Keratinocyte (primary cell): ENCODE data around the gene WSB1. TPM values are rescaled to one million over a fixed set of nuclear protein-coding genes. Genes with fewer than 3 reads are reported as not detected.

ENCODE experiments used
- DNase-seq: peaks from one replicate; pipeline ENCODE4 v3.0.0-alpha.2; 2011; ENCODE audit warnings: low read depth, missing footprints, low spot score
- FAIRE-seq: peaks from 2 replicates; lab custom pipeline; 2011; peaks lifted over from hg19 to GRCh38; lab: Jason Lieb, UNC
- H2AFZ ChIP-seq: 2 replicates; pipeline ENCODE4 v1.6.0; 2012; ENCODE audit warnings: low read length, control low read depth, inconsistent platforms; ENCODE audit not compliant: control insufficient read depth
- H3K27ac ChIP-seq: 2 replicates; pipeline ENCODE4 v1.5.1; 2011; ENCODE audit warnings: low read length; ENCODE audit not compliant: control insufficient read depth, insufficient read depth
- H3K27me3 ChIP-seq: 3 replicates; pipeline ENCODE4 v1.6.0; 2011; ENCODE audit warnings: low read length; ENCODE audit not compliant: control insufficient read depth, insufficient read depth; ENCODE audit errors: extremely low read depth
- H3K36me3 ChIP-seq, 2 experiments: 2 replicates in 1 of 2; 3 replicates in 1 of 2; pipeline ENCODE4 v1.5.1; 2011; ENCODE audit warnings: low read length in 2 of 2, mild to moderate bottlenecking in 1 of 2; ENCODE audit not compliant: control insufficient read depth in 2 of 2, insufficient read depth in 2 of 2; ENCODE audit errors: extremely low read depth in 1 of 2
- H3K4me1 ChIP-seq: 3 replicates; pipeline ENCODE4 v1.5.1; 2011; ENCODE audit warnings: low read length; ENCODE audit not compliant: control insufficient read depth, insufficient read depth; ENCODE audit errors: extremely low read depth
- H3K4me2 ChIP-seq: 3 replicates; pipeline ENCODE4 v1.6.0; 2011; ENCODE audit warnings: low read depth, low read length; ENCODE audit not compliant: control insufficient read depth, insufficient read depth; ENCODE audit errors: extremely low read depth
- H3K4me3 ChIP-seq, 3 experiments: fragments of 200-600 bp in 1 of 3; sonication (generic) in 1 of 3; 2 replicates in 2 of 3; 3 replicates in 1 of 3; pipeline ENCODE4 v1.5.1; 2011 to 2016; ENCODE audit warnings: low read length in 3 of 3, mild to moderate bottlenecking in 3 of 3, control low read depth in 2 of 3, inconsistent platforms in 1 of 3, low read depth in 1 of 3, mixed read lengths in 1 of 3, mixed run types in 1 of 3, moderate library complexity in 1 of 3; ENCODE audit not compliant: control insufficient read depth in 2 of 3, insufficient read depth in 2 of 3; ENCODE audit errors: extremely low read depth in 1 of 3
- H3K79me2 ChIP-seq: 2 replicates; pipeline ENCODE4 v1.6.0; 2012; ENCODE audit warnings: low read length; ENCODE audit not compliant: control insufficient read depth, insufficient read depth
- H3K9ac ChIP-seq: 3 replicates; pipeline ENCODE4 v1.6.0; 2011; ENCODE audit warnings: low read length; ENCODE audit not compliant: control insufficient read depth, insufficient read depth; ENCODE audit errors: extremely low read depth
- H3K9me1 ChIP-seq: 3 replicates; pipeline ENCODE4 v1.6.0; 2011; ENCODE audit warnings: low read length; ENCODE audit not compliant: control insufficient read depth, insufficient read depth; ENCODE audit errors: extremely low read depth
- H3K9me3 ChIP-seq: 2 replicates; pipeline ENCODE4 v1.5.1; 2012; ENCODE audit warnings: low read depth, low read length; ENCODE audit not compliant: control insufficient read depth
- H4K20me1 ChIP-seq: 3 replicates; pipeline ENCODE4 v1.6.0; 2011; ENCODE audit warnings: low read length; ENCODE audit not compliant: control insufficient read depth, insufficient read depth; ENCODE audit errors: extremely low read depth
- CTCF ChIP-seq, 3 experiments: IDR thresholded peaks in 1 of 3; conservative IDR thresholded peaks in 1 of 3; optimal IDR thresholded peaks in 1 of 3; 2 replicates in 2 of 3; 3 replicates in 1 of 3; pipeline versions ENCODE3 to v1.5.1; 2011; ENCODE audit warnings: low read length in 3 of 3, mild to moderate bottlenecking in 3 of 3, moderate library complexity in 2 of 3, control low read depth in 1 of 3, inconsistent platforms in 1 of 3; ENCODE audit not compliant: insufficient read depth in 2 of 3; ENCODE audit errors: extremely low read depth in 1 of 3
- EZH2 ChIP-seq: IDR thresholded peaks from one replicate; pipeline ENCODE4 v1.6.1; 2012; ENCODE audit warnings: inconsistent platforms, mild to moderate bottlenecking, low read length, moderate library complexity
- dilution Hi-C: fragments of 300-500 bp; cut with MboI; formaldehyde crosslinking; loops from one replicate; pipeline ENCODE4 v1.7.0; 2020; ENCODE audit warnings: low sequenced_read_pairs; ENCODE audit not compliant: extremely low pct_ligation_motif_present
- polyA plus RNA-seq, 5 experiments: library from polyadenylated mRNA; depleted of rRNA in 3 of 5; stranded (reverse) in 3 of 5; stranded (forward) in 1 of 5; unstranded in 1 of 5; fragments of >200 nt; gene quantifications; 1 replicate in 1 of 5; 2 replicates in 3 of 5; 3 replicates in 1 of 5; pipeline versions ENCODE4 v1.2.1 to v1.2.3, GENCODE V29; 2011 to 2012; ENCODE audit warnings: missing spikeins in 2 of 5, low read depth in 1 of 5, low replicate concordance in 1 of 5

The WSB1 gene
- polyA plus RNA-seq, 1 donor (not counting 4 experiments of a cell fraction or from before 2014, with no cell fraction given) = 135 TPM

- Histone ChIP-seq H3K9ac (no peak overlapping the region), H3K4me2 (no peak overlapping the region), H3K9me1 (no peaks in the 10 kb centered on the region), H3K79me2 (no peaks in the 10 kb centered on the region), H3K4me1 (peaks cover 8% of the 10 kb centered on the region), H3K4me3 (no peak overlapping the region), H4K20me1 (no peaks in the 10 kb centered on the region), H3K27me3 (no peaks in the 10 kb centered on the region), H3K36me3 (no peaks in the 10 kb centered on the region), H2AFZ (peak overlapping the region; percentile 23), H3K9me3 (no peaks in the 10 kb centered on the region), H3K27ac (no peak overlapping the region)
- dilution Hi-C loops = no loop called here
- no peak for DNase-seq
- TF ChIP-seq EZH2 (no peak), CTCF (optimal IDR thresholded peaks at IDR 0.05 in 1 of 3, IDR thresholded peaks at IDR 0.05 in 1 of 3, conservative IDR thresholded peaks at IDR 0.05 in 1 of 3; ENCODE audit: extremely low read depth in 1 of 3, insufficient read depth in 2 of 3, low read length in 3 of 3) (no peak)
- no peak for FAIRE-seq
These were observed 47.1 kb downstream of the WSB1 start for GRCh38 chr17:27341041-27341471.

GRCh38 chr17:27342059-27342458 lies 48.1 kb downstream of the WSB1 start:
- Histone ChIP-seq H4K20me1 (no peaks in the 10 kb centered on the region), H2AFZ (no peak overlapping the region), H3K4me2 (no peak overlapping the region), H3K4me3 (no peak overlapping the region), H3K9me3 (no peaks in the 10 kb centered on the region), H3K79me2 (no peaks in the 10 kb centered on the region), H3K27ac (no peak overlapping the region), H3K4me1 (peaks cover 8% of the 10 kb centered on the region), H3K36me3 (no peaks in the 10 kb centered on the region), H3K27me3 (no peaks in the 10 kb centered on the region), H3K9me1 (no peaks in the 10 kb centered on the region), H3K9ac (no peak overlapping the region)
- TF ChIP-seq EZH2 = no peak
- TF ChIP-seq CTCF (optimal IDR thresholded peaks at IDR 0.05 in 1 of 3, IDR thresholded peaks at IDR 0.05 in 1 of 3, conservative IDR thresholded peaks at IDR 0.05 in 1 of 3; ENCODE audit: extremely low read depth in 1 of 3, insufficient read depth in 2 of 3, low read length in 3 of 3) = no peak
- DNase-seq (no peak), FAIRE-seq (no peak)
- dilution Hi-C loops = no loop called here
